HepG2 (cell line): ENCODE data around the gene CCDC197. TPM values are rescaled to one million over a fixed set of nuclear protein-coding genes. Genes with fewer than 3 reads are reported as not detected.
A peak's percentile ranks its signal among the peaks of the same experiment; 100 is the strongest.

Experiments used
- ARID5B ChIP-seq: IDR thresholded peaks from 2 replicates; pipeline ENCODE4 v1.4.0; 2020; ENCODE audit warnings: mild to moderate bottlenecking, missing genetic modification reagents
- CEBPB ChIP-seq: IDR thresholded peaks from 2 replicates; pipeline ENCODE4 v1.6.1; 2011; ENCODE audit warnings: low read depth, low read length, improper control_type of control experiment, borderline replicate concordance
- HDAC1 ChIP-seq: sonication (generic); formaldehyde crosslinking; IDR thresholded peaks from 2 replicates; pipeline ENCODE4 v1.5.1; 2020; ENCODE audit warnings: mild to moderate bottlenecking, missing genetic modification reagents
- HDAC2 ChIP-seq: sonication (generic); formaldehyde crosslinking; IDR thresholded peaks from 2 replicates; pipeline ENCODE4 v1.4.0; 2020; ENCODE audit warnings: missing genetic modification reagents
- HOXD1 ChIP-seq: sonication (generic); formaldehyde crosslinking; IDR thresholded peaks from 2 replicates; pipeline ENCODE4 v1.5.0; 2020; ENCODE audit warnings: missing genetic modification reagents
- JARID2 ChIP-seq: sonication (generic); formaldehyde crosslinking; IDR thresholded peaks from 2 replicates; pipeline ENCODE4 v1.8.1; 2023; ENCODE audit warnings: missing genetic modification reagents, inconsistent platforms; ENCODE audit not compliant: insufficient replicate concordance
- JUN ChIP-seq: sonication (generic); formaldehyde crosslinking; IDR thresholded peaks from 2 replicates; pipeline ENCODE4 v1.4.0; 2020; ENCODE audit warnings: mild to moderate bottlenecking, missing genetic modification reagents
- MYC ChIP-seq: sonication (generic); formaldehyde crosslinking; IDR thresholded peaks from 2 replicates; pipeline ENCODE4 v1.9.0; 2021; ENCODE audit warnings: missing genetic modification reagents, borderline replicate concordance
- NFYC ChIP-seq: IDR thresholded peaks from 2 replicates; pipeline ENCODE4 v1.6.1; 2016; ENCODE audit warnings: missing genetic modification reagents, missing compliant biosample characterization
- PHF5A ChIP-seq: IDR thresholded peaks from one replicate; pipeline ENCODE4 v1.6.1; 2018; ENCODE audit warnings: low read depth, missing genetic modification reagents; ENCODE audit not compliant: unreplicated experiment
- SOX13 ChIP-seq, 3 experiments: fragments of 450-650 bp in 1 of 3; sonication (generic) in 1 of 3; formaldehyde crosslinking in 1 of 3; IDR thresholded peaks in 2 of 3; conservative IDR thresholded peaks in 1 of 3; 2 replicates each; pipeline versions ENCODE4 v1.5.0 to v1.6.1; 2016 to 2020; ENCODE audit warnings: antibody characterized with exemption in 1 of 3, mild to moderate bottlenecking in 1 of 3, missing compliant biosample characterization in 1 of 3, missing genetic modification reagents in 1 of 3, moderate library complexity in 1 of 3
- SOX6 ChIP-seq, 2 experiments: fragments of 450-650 bp in 1 of 2; sonication (generic) in 1 of 2; formaldehyde crosslinking in 1 of 2; IDR thresholded peaks; 2 replicates each; pipeline versions ENCODE4 v1.4.0 to v1.6.1; 2017 to 2020; ENCODE audit warnings: antibody characterized with exemption in 1 of 2, mild to moderate bottlenecking in 1 of 2, missing genetic modification reagents in 1 of 2
- TRIM24 ChIP-seq: sonication (generic); formaldehyde crosslinking; IDR thresholded peaks from 2 replicates; pipeline ENCODE4 v1.8.0; 2022; ENCODE audit warnings: mild to moderate bottlenecking, missing genetic modification reagents
- ZNF674 ChIP-seq: sonication (generic); formaldehyde crosslinking; IDR thresholded peaks from 2 replicates; pipeline ENCODE4 v1.5.0; 2020; ENCODE audit warnings: low read depth, mild to moderate bottlenecking, missing genetic modification reagents
- ZNF720 ChIP-seq: sonication (generic); formaldehyde crosslinking; IDR thresholded peaks from 2 replicates; pipeline ENCODE4 v1.4.0; 2020; ENCODE audit warnings: missing genetic modification reagents
- polyA plus RNA-seq, 8 experiments: library from polyadenylated mRNA; depleted of rRNA in 3 of 8; stranded (reverse) in 7 of 8; unstranded in 1 of 8; fragments of >200 nt; fragmentation: Illumina TruSeq in 4 of 8; extraction: Trizol in 4 of 8; gene quantifications; 2 replicates each; pipeline versions ENCODE4 v1.2.1 to v1.2.3, GENCODE V29; 2011 to 2016; ENCODE audit warnings: low read depth in 4 of 8, missing spikeins in 1 of 8, mixed read lengths in 1 of 8; ENCODE audit not compliant: insufficient read depth in 1 of 8
- total RNA-seq, 5 experiments: library from RNA; depleted of rRNA; stranded (reverse); fragments of >200 nt; fragmentation: Illumina TruSeq; extraction: Trizol; gene quantifications; 2 replicates each; pipeline ENCODE4 v1.2.3, GENCODE V29; 2016; ENCODE audit warnings: low read depth in 1 of 5
- TF ChIP-seq, protein P1 (sequence below): sonication (generic); formaldehyde crosslinking; IDR thresholded peaks from 2 replicates; pipeline ENCODE4 v1.4.0; 2020; ENCODE audit warnings: missing genetic modification reagents
- TF ChIP-seq, protein P2 (sequence below): sonication (generic); formaldehyde crosslinking; conservative IDR thresholded peaks from 2 replicates; pipeline ENCODE4 v1.8.0; 2022; ENCODE audit warnings: low read depth, missing genetic modification reagents
- TF ChIP-seq, protein P3 (sequence below): IDR thresholded peaks from 2 replicates; pipeline ENCODE4 v1.6.1; 2018; ENCODE audit warnings: missing genetic modification reagents, mild to moderate bottlenecking, missing compliant biosample characterization
- TF ChIP-seq, protein P4 (sequence below): sonication (generic); formaldehyde crosslinking; IDR thresholded peaks from 2 replicates; pipeline ENCODE4 v1.4.0; 2020; ENCODE audit warnings: missing genetic modification reagents, borderline replicate concordance

CCDC197 gene
- total and polyA plus RNA-seq, 2 of the 13 experiments (the other 11 are each of a cell fraction or from before 2014, with no cell fraction given), result 0.11 to 0.13 TPM

- TF ChIP-seq ARID5B (peak; percentile 63), HDAC2 (CRISPR knock-in tag) (peak; percentile 42; the same call in 1 of the 2 replicates), PHF5A (CRISPR knock-in tag) (peak; percentile 32), MYC (CRISPR knock-in tag) (peak; percentile 71; the same call in 1 of the 2 replicates), NFYC (CRISPR knock-in tag) (no peak), JARID2 (CRISPR knock-in tag) (no peak), HOXD1 (CRISPR knock-in tag) (no peak), HDAC1 (CRISPR knock-in tag) (peak; percentile 43; the same call in 1 of the 2 replicates), ZNF674 (CRISPR knock-in tag) (no peak), JUN (CRISPR knock-in tag) (peak; percentile 60; the same call in 1 of the 2 replicates), CEBPB (no peak), SOX6 (IDR thresholded peaks at IDR 0.05) (no peak), SOX6 (CRISPR knock-in tag; IDR thresholded peaks at IDR 0.05) (0 out of 2 replicates have a peak, but pooled peaks have one; percentile 48), ZNF720 (no peak), SOX13 (IDR thresholded peaks at IDR 0.05) (no peak), SOX13 (CRISPR knock-in tag; conservative IDR thresholded peaks at IDR 0.05 in 1 of 2, IDR thresholded peaks at IDR 0.05 in 1 of 2) (0 out of 4 replicates have a peak, but pooled peaks of 1 of the 2 experiments have one; percentile 15), TRIM24 (CRISPR knock-in tag) (no peak)
- TF ChIP-seq, protein P1, sequence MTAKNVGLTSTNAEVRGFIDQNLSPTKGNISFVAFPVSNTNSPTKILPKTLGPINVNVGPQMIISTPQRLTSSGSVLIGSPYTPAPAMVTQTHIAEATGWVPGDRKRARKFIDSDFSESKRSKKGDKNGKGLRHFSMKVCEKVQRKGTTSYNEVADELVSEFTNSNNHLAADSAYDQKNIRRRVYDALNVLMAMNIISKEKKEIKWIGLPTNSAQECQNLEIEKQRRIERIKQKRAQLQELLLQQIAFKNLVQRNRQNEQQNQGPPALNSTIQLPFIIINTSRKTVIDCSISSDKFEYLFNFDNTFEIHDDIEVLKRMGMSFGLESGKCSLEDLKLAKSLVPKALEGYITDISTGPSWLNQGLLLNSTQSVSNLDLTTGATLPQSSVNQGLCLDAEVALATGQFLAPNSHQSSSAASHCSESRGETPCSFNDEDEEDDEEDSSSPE (CRISPR knock-in tag), result peak; percentile 34; the same call in 1 of the 2 replicates
- TF ChIP-seq, protein P2, sequence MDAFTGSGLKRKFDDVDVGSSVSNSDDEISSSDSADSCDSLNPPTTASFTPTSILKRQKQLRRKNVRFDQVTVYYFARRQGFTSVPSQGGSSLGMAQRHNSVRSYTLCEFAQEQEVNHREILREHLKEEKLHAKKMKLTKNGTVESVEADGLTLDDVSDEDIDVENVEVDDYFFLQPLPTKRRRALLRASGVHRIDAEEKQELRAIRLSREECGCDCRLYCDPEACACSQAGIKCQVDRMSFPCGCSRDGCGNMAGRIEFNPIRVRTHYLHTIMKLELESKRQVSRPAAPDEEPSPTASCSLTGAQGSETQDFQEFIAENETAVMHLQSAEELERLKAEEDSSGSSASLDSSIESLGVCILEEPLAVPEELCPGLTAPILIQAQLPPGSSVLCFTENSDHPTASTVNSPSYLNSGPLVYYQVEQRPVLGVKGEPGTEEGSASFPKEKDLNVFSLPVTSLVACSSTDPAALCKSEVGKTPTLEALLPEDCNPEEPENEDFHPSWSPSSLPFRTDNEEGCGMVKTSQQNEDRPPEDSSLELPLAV (CRISPR knock-in tag), result no peak
- TF ChIP-seq, protein P3, sequence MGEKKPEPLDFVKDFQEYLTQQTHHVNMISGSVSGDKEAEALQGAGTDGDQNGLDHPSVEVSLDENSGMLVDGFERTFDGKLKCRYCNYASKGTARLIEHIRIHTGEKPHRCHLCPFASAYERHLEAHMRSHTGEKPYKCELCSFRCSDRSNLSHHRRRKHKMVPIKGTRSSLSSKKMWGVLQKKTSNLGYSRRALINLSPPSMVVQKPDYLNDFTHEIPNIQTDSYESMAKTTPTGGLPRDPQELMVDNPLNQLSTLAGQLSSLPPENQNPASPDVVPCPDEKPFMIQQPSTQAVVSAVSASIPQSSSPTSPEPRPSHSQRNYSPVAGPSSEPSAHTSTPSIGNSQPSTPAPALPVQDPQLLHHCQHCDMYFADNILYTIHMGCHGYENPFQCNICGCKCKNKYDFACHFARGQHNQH (CRISPR knock-in tag), result no peak
- TF ChIP-seq, protein P4, sequence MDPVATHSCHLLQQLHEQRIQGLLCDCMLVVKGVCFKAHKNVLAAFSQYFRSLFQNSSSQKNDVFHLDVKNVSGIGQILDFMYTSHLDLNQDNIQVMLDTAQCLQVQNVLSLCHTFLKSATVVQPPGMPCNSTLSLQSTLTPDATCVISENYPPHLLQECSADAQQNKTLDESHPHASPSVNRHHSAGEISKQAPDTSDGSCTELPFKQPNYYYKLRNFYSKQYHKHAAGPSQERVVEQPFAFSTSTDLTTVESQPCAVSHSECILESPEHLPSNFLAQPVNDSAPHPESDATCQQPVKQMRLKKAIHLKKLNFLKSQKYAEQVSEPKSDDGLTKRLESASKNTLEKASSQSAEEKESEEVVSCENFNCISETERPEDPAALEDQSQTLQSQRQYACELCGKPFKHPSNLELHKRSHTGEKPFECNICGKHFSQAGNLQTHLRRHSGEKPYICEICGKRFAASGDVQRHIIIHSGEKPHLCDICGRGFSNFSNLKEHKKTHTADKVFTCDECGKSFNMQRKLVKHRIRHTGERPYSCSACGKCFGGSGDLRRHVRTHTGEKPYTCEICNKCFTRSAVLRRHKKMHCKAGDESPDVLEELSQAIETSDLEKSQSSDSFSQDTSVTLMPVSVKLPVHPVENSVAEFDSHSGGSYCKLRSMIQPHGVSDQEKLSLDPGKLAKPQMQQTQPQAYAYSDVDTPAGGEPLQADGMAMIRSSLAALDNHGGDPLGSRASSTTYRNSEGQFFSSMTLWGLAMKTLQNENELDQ (CRISPR knock-in tag), result no peak
Measured at GRCh38 chr14:93984987-93985410, 12.1 kb upstream of the CCDC197 start (continued).
